ENCODE data around the gene KDSR.

DNA sequence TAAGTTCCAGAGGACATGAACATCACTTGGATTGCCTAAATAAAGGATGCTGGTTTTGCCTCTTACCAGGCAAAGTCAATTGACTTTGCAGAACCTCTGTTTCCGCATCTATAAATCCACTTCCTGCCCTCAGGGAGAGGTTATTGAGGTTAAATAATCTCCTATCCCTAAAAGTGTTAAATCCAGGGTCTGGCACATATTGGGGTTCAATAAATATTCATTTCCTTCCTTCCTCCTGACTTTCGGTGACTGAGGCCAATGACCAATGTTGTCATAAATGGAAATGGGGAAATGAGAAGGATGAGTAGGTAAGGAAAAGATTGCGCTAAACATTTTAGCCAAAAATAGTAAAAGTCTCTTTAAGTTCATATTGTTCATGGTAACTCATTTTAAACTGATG, 63.5 kb downstream of the KDSR start:
- TF ChIP-seq, protein P1, sequence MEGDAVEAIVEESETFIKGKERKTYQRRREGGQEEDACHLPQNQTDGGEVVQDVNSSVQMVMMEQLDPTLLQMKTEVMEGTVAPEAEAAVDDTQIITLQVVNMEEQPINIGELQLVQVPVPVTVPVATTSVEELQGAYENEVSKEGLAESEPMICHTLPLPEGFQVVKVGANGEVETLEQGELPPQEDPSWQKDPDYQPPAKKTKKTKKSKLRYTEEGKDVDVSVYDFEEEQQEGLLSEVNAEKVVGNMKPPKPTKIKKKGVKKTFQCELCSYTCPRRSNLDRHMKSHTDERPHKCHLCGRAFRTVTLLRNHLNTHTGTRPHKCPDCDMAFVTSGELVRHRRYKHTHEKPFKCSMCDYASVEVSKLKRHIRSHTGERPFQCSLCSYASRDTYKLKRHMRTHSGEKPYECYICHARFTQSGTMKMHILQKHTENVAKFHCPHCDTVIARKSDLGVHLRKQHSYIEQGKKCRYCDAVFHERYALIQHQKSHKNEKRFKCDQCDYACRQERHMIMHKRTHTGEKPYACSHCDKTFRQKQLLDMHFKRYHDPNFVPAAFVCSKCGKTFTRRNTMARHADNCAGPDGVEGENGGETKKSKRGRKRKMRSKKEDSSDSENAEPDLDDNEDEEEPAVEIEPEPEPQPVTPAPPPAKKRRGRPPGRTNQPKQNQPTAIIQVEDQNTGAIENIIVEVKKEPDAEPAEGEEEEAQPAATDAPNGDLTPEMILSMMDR (conservative IDR thresholded peaks at IDR 0.05 in 1 of 2, IDR thresholded peaks at IDR 0.05 in 1 of 2; ENCODE audit: extremely low read depth in 1 of 2, insufficient read depth in 1 of 2, low read depth in 1 of 2, low read length in 2 of 2) = no peak
- no peak for TF ChIP-seq EZH2 (IDR thresholded peaks at IDR 0.05; ENCODE audit: borderline replicate concordance, low read length)
